Caco-2 (cell line): ENCODE data around the gene SIAE. TPM values are rescaled to one million over a fixed set of nuclear protein-coding genes. Genes with fewer than 3 reads are reported as not detected.

Experiments
- BruUV-seq: library from RNA; stranded (reverse); fragments of 400-500 nt; replicated peaks from 2 replicates; lab custom pipeline; 2021; lab: Mats Ljungman, UMichigan
- CTCF ChIA-PET: fragments of 300-600 bp; sonication (Branson Sonifier 250); formaldehyde crosslinking; loops from one replicate; lab custom pipeline; 2022; ENCODE audit warnings: antibody characterized with exemption; lab: Charles Lee
- POLR2A ChIA-PET: fragments of 300-600 bp; sonication (Branson Sonifier 250); formaldehyde crosslinking; loops from one replicate; lab custom pipeline; 2022; ENCODE audit warnings: antibody characterized with exemption; lab: Charles Lee
- DNase-seq, 2 experiments: peaks; one replicate each; pipeline versions ENCODE4 v3.0.0 to v3.0.0-alpha.2; 2020 to 2022
- H3K27me3 ChIP-seq: replicated peaks from 2 replicates; pipeline ENCODE4 v1.6.0; 2011; ENCODE audit warnings: low read length; ENCODE audit not compliant: control insufficient read depth, insufficient read depth
- H3K36me3 ChIP-seq: 2 replicates; pipeline ENCODE4 v1.5.1; 2011; ENCODE audit warnings: low read length; ENCODE audit not compliant: control insufficient read depth, insufficient read depth
- H3K4me1 ChIP-seq: fragments of 250-450 bp; sonication (Bioruptor Pico); 2 replicates; pipeline ENCODE4 v1.5.1; 2020; ENCODE audit warnings: mild to moderate bottlenecking
- H3K4me3 ChIP-seq: 2 replicates; pipeline ENCODE4 v1.5.1; 2011; ENCODE audit warnings: low read depth, mild to moderate bottlenecking, control low read depth, low read length
- H3K9me3 ChIP-seq: fragments of 250-450 bp; sonication (Bioruptor Pico); 2 replicates; pipeline ENCODE4 v1.5.1; 2020; ENCODE audit warnings: mild to moderate bottlenecking, moderate library complexity
- H3K27ac Mint-ChIP-seq: one replicate; pipeline ENCODE4 v1.8.0; 2022; ENCODE audit warnings: mixed read lengths; ENCODE audit not compliant: unreplicated experiment
- H3K27me3 Mint-ChIP-seq: one replicate; pipeline ENCODE4 v1.8.0; 2022; ENCODE audit warnings: mixed read lengths; ENCODE audit not compliant: insufficient read depth, unreplicated experiment
- H3K36me3 Mint-ChIP-seq: one replicate; pipeline ENCODE4 v1.8.0; 2022; ENCODE audit warnings: mild to moderate bottlenecking, mixed read lengths; ENCODE audit not compliant: insufficient read depth, unreplicated experiment
- H3K4me1 Mint-ChIP-seq: one replicate; pipeline ENCODE4 v1.8.0; 2022; ENCODE audit warnings: low read depth, mixed read lengths; ENCODE audit not compliant: unreplicated experiment
- H3K4me3 Mint-ChIP-seq: one replicate; pipeline ENCODE4 v1.8.0; 2022; ENCODE audit warnings: mild to moderate bottlenecking, moderate library complexity, mixed read lengths; ENCODE audit not compliant: unreplicated experiment
- H3K9me3 Mint-ChIP-seq: one replicate; pipeline ENCODE4 v1.8.0; 2022; ENCODE audit warnings: mixed read lengths; ENCODE audit not compliant: unreplicated experiment
- intact Hi-C: fragments of 100-400 bp; cut with micrococcal nuclease; formaldehyde crosslinking; loops from one replicate; pipeline ENCODE4 v1.10.0; 2022; ENCODE audit not compliant: unreplicated experiment
- total RNA-seq: library from RNA; stranded (reverse); gene quantifications from 2 replicates; pipeline ENCODE4 v1.2.3, GENCODE V29; 2022
- TF ChIP-seq, protein P1 (sequence below), 2 experiments: fragments of 200-600 bp in 1 of 2; IDR thresholded peaks; 1 replicate in 1 of 2; 2 replicates in 1 of 2; pipeline versions ENCODE4 v1.5.1 to v1.8.0; 2011 to 2022; ENCODE audit warnings: antibody characterized with exemption in 1 of 2, control low read depth in 1 of 2, inconsistent platforms in 1 of 2, low read depth in 1 of 2, low read length in 1 of 2, mild to moderate bottlenecking in 1 of 2, moderate library complexity in 1 of 2; ENCODE audit not compliant: insufficient read depth in 1 of 2, severe bottlenecking in 1 of 2, unreplicated experiment in 1 of 2

Gene SIAE
- total RNA-seq, 1 experiment from 2014 or later: 33.7 TPM

DNA sequence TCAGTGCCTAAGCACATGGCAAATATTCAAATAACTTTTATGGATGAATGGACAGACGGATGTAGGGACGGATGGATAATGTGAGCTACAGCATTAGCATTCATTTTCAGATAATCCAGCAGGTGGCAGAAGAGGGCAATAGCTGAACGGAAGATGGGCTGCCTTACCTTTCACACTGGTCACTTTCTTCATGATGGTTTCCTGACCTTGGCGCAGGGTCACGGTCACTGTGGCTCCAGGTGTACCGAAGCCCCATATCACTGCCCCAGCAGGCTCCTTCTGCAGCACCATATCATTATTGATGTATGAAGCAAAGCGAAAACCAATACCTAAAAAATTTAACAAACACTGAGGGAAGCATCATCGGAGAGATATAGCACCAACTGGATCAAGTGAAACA lies 4.3 kb downstream of the SIAE start:
- BruUV-seq: no TSS peak
- peak; percentile 68 to 86 for DNase-seq
- H3K4me1 Mint-ChIP-seq: no peaks in the 10 kb centered on the region
- CTCF ChIA-PET: interaction anchor here (0.6 to 2.7 kb wide), 31 partner anchors 11 to 207 kb away, joined by 3 to 49 read pairs (median 4); partner anchors contain the start of genes ESAM, NRGN and TBRG1
- no peak overlapping the region for H3K4me3 Mint-ChIP-seq
- peaks cover 16% of the 10 kb centered on the region for H3K36me3 Mint-ChIP-seq
- no peak overlapping the region for H3K27ac Mint-ChIP-seq
- intact Hi-C loops: loop anchor here (1.0 kb wide), 9 partner anchors 25 to 198 kb away; no protein-coding TSS in a partner anchor
- Histone ChIP-seq H3K9me3 (no peaks in the 10 kb centered on the region), H3K4me1 (peaks cover 11% of the 10 kb centered on the region), H3K36me3 (no peaks in the 10 kb centered on the region), H3K27me3 (no peaks in the 10 kb centered on the region), H3K4me3 (no peak overlapping the region)
- POLR2A ChIA-PET: interaction anchor here (0.5 to 1.0 kb wide), 4 partner anchors 77 to 767 kb away, joined by 3 to 10 read pairs (median 4); no protein-coding TSS in a partner anchor
- H3K9me3 Mint-ChIP-seq: no peaks in the 10 kb centered on the region
- no peaks in the 10 kb centered on the region for H3K27me3 Mint-ChIP-seq
- TF ChIP-seq, protein P1, sequence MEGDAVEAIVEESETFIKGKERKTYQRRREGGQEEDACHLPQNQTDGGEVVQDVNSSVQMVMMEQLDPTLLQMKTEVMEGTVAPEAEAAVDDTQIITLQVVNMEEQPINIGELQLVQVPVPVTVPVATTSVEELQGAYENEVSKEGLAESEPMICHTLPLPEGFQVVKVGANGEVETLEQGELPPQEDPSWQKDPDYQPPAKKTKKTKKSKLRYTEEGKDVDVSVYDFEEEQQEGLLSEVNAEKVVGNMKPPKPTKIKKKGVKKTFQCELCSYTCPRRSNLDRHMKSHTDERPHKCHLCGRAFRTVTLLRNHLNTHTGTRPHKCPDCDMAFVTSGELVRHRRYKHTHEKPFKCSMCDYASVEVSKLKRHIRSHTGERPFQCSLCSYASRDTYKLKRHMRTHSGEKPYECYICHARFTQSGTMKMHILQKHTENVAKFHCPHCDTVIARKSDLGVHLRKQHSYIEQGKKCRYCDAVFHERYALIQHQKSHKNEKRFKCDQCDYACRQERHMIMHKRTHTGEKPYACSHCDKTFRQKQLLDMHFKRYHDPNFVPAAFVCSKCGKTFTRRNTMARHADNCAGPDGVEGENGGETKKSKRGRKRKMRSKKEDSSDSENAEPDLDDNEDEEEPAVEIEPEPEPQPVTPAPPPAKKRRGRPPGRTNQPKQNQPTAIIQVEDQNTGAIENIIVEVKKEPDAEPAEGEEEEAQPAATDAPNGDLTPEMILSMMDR (IDR thresholded peaks at IDR 0.05; ENCODE audit: insufficient read depth in 1 of 2, low read depth in 1 of 2, low read length in 1 of 2, severe bottlenecking in 1 of 2, unreplicated experiment in 1 of 2): peak; percentile 83 to 96

DNA sequence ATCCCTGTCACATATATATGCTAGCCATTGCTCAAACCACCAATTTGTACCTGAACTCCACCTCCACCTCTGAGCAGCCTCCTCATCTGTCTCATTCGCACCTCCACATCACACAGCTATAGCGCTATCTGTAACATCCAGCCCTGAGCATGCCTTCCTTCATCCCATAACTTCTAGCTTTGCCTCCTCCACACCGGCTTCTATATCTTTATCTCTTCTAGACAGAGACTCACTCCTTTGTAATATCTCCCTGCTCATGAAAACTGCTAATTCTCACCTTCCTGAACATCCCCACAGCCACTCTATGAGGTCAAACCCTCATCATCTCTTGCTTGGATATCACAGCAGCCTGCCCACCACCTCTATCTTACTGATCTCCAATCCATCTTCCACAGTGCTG lies 5.9 kb downstream of the SIAE start:
- H3K9me3 Mint-ChIP-seq: no peaks in the 10 kb centered on the region
- BruUV-seq: no TSS peak
- CTCF ChIA-PET: interaction anchor here (0.5 kb wide), 1 partner anchor 93 kb away, joined by 3 read pairs; no protein-coding TSS in a partner anchor

DNA sequence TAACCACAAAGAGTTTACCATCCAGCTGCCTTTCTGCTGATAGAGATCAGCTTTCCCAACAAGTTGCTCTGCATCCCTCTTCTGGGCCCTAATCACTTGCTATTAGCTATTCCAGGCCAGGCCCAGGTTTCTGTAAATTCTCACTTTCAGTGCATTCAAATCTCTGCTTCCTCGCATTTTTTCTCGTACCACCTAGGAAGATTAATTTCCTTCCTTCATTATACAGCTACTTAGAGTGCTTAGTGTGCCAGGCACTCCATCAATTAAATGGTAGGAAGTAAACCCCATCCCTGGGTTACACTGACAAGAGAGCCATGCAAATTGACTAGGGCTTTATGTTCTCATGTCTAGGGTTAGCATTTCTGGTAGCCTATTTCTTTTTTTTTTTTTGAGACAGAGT lies 9.7 kb downstream of the SIAE start:
- ChIA-PET POLR2A (no interaction called here), CTCF (interaction anchor here (0.7 to 1.4 kb wide), 4 partner anchors 35 to 100 kb away, joined by 3 to 4 read pairs (median 3); no protein-coding TSS in a partner anchor)
- Histone ChIP-seq H3K4me3 (no peak overlapping the region), H3K4me1 (no peaks in the 10 kb centered on the region), H3K36me3 (no peaks in the 10 kb centered on the region), H3K9me3 (no peaks in the 10 kb centered on the region), H3K27me3 (no peaks in the 10 kb centered on the region)
- intact Hi-C loops: no loop called here
- no peaks in the 10 kb centered on the region for H3K36me3 Mint-ChIP-seq
- H3K27me3 Mint-ChIP-seq: no peaks in the 10 kb centered on the region
- no peak overlapping the region for H3K27ac Mint-ChIP-seq
- no TSS peak for BruUV-seq
- DNase-seq: no peak
- TF ChIP-seq, protein P1 (IDR thresholded peaks at IDR 0.05; ENCODE audit: insufficient read depth in 1 of 2, low read depth in 1 of 2, low read length in 1 of 2, severe bottlenecking in 1 of 2, unreplicated experiment in 1 of 2): no peak
- no peak overlapping the region for H3K4me3 Mint-ChIP-seq
- H3K4me1 Mint-ChIP-seq: no peaks in the 10 kb centered on the region
- H3K9me3 Mint-ChIP-seq: no peaks in the 10 kb centered on the region

More for the DNA sequence above, 5.9 kb downstream of the SIAE start:
- H3K27me3 Mint-ChIP-seq: no peaks in the 10 kb centered on the region
- no peak overlapping the region for H3K27ac Mint-ChIP-seq
- peaks cover 7% of the 10 kb centered on the region for H3K4me1 ChIP-seq
- no peaks in the 10 kb centered on the region for H3K4me1 Mint-ChIP-seq
- no peak overlapping the region for H3K4me3 ChIP-seq
- intact Hi-C loops: no loop called here
- TF ChIP-seq, protein P1 (IDR thresholded peaks at IDR 0.05; ENCODE audit: insufficient read depth in 1 of 2, low read depth in 1 of 2, low read length in 1 of 2, severe bottlenecking in 1 of 2, unreplicated experiment in 1 of 2): no peak
- no peaks in the 10 kb centered on the region for H3K36me3 ChIP-seq
- H3K4me3 Mint-ChIP-seq: no peak overlapping the region
- POLR2A ChIA-PET: no interaction called here
- no peaks in the 10 kb centered on the region for H3K9me3 ChIP-seq
- H3K27me3 ChIP-seq: no peaks in the 10 kb centered on the region
- DNase-seq: no peak
- H3K36me3 Mint-ChIP-seq: peaks cover 1% of the 10 kb centered on the region
